Occipital lobe (tissue), 2 donors: ENCODE measurements around the gene PRKG1. TPM values are rescaled to one million over a fixed set of nuclear protein-coding genes. Genes with fewer than 3 reads are reported as not detected.
"Not testable (repeated sequence)": the region's sequence is repeated elsewhere in the genome, so short reads cannot be mapped to it uniquely, and the experiment has no call there.

ENCODE experiments used
- DNase-seq: peaks from one replicate; lab custom pipeline; 2025; lab: John Stamatoyannopoulos, UW
- total RNA-seq: library from RNA; depleted of rRNA; stranded (reverse); fragments of >200 nt; gene quantifications from one replicate; pipeline ENCODE4 v1.2.3, GENCODE V29; 2014

PRKG1 gene
- total RNA-seq, 1 donor from 2014 or later = 24.2 TPM

GRCh38 chr10:51377070-51377931 is 303.0 kb downstream of the PRKG1 start:
- DNase-seq = no peak

GRCh38 chr10:51377932-51378599 is 303.8 kb downstream of the PRKG1 start:
- DNase-seq = no peak

- DNase-seq = no peak
Observed at GRCh38 chr10:51382181-51382580, 307.9 kb downstream of the PRKG1 start.

- no peak for DNase-seq
Observed at GRCh38 chr10:51384971-51385370, 310.7 kb downstream of the PRKG1 start.

- no peak for DNase-seq
Observed at GRCh38 chr10:51386248-51386885, 312.1 kb downstream of the PRKG1 start.

- DNase-seq = no peak
Observed at GRCh38 chr10:51389415-51390321, 315.4 kb downstream of the PRKG1 start.

- DNase-seq = not testable (repeated sequence)
Observed at GRCh38 chr10:51393006-51393405, 318.7 kb downstream of the PRKG1 start.

- DNase-seq = no peak
Observed at GRCh38 chr10:51394039-51394438, 319.8 kb downstream of the PRKG1 start.

GRCh38 chr10:51397244-51397643 is 323.0 kb downstream of the PRKG1 start:
- no peak for DNase-seq

- DNase-seq = no peak
Observed at GRCh38 chr10:51397695-51398094, 323.4 kb downstream of the PRKG1 start.

- no peak for DNase-seq
Observed at GRCh38 chr10:51399840-51400239, 325.6 kb downstream of the PRKG1 start.

GRCh38 chr10:51400392-51401096 is 326.3 kb downstream of the PRKG1 start:
- DNase-seq = no peak

- no peak for DNase-seq
Observed at GRCh38 chr10:51403521-51403920, 329.2 kb downstream of the PRKG1 start.

GRCh38 chr10:51405580-51406351 is 331.5 kb downstream of the PRKG1 start:
- no peak for DNase-seq

GRCh38 chr10:51406581-51406980 is 332.3 kb downstream of the PRKG1 start:
- DNase-seq = no peak

- no peak for DNase-seq
Observed at GRCh38 chr10:51416494-51416893, 342.2 kb downstream of the PRKG1 start.

GRCh38 chr10:51419196-51420093 is 345.2 kb downstream of the PRKG1 start:
- DNase-seq = no peak

- no peak for DNase-seq
Observed at GRCh38 chr10:51421853-51422252, 347.6 kb downstream of the PRKG1 start.
